CD4-positive, CD25-positive, alpha-beta regulatory T cell (primary cell): ENCODE measurements around the gene JAM3. TPM values are rescaled to one million over a fixed set of nuclear protein-coding genes. Genes with fewer than 3 reads are reported as not detected.
A peak's percentile ranks its signal among the peaks of the same experiment; 100 is the strongest.

ENCODE experiments used
- ATAC-seq, 2 donors: fragments of 150-1000 bp; cut with Tn5 transposase; one replicate each; pipeline ENCODE4 v1.10.0; 2021; ENCODE audit warnings: low read depth in 2 of 2, moderate number of reproducible peaks in 2 of 2, moderate library complexity in 1 of 2
- DNase-seq, 3 donors: peaks; one replicate each; pipeline versions ENCODE4 v3.0.0 to v3.0.0-alpha.2; 2012 to 2022; ENCODE audit warnings: mixed read lengths in 1 of 3
- H3K27ac ChIP-seq: one replicate; pipeline ENCODE4 v1.7.0; 2013; ENCODE audit warnings: mild to moderate bottlenecking, low read length; ENCODE audit not compliant: insufficient read depth, poor library complexity, severe bottlenecking
- H3K27me3 ChIP-seq: one replicate; pipeline ENCODE4 v1.7.0; 2013; ENCODE audit warnings: low read length; ENCODE audit not compliant: control insufficient read depth, insufficient read depth
- H3K36me3 ChIP-seq: one replicate; pipeline ENCODE4 v1.7.0; 2013; ENCODE audit warnings: mild to moderate bottlenecking, low read length, moderate library complexity; ENCODE audit not compliant: control insufficient read depth, insufficient read depth
- H3K4me1 ChIP-seq: 2 replicates; pipeline ENCODE4 v1.7.0; 2013; ENCODE audit warnings: mild to moderate bottlenecking, low read length; ENCODE audit not compliant: insufficient read depth, control insufficient read depth, poor library complexity, severe bottlenecking
- H3K4me3 ChIP-seq: one replicate; pipeline ENCODE4 v1.7.0; 2013; ENCODE audit warnings: low read depth, mild to moderate bottlenecking, low read length, moderate library complexity
- H3K9me3 ChIP-seq, 2 experiments: 1 replicate in 1 of 2; 2 replicates in 1 of 2; pipeline ENCODE4 v1.7.0; 2013; ENCODE audit warnings: low read length in 2 of 2, mild to moderate bottlenecking in 1 of 2, moderate library complexity in 1 of 2; ENCODE audit not compliant: control insufficient read depth in 2 of 2
- H3K27ac Mint-ChIP-seq, 3 donors: one replicate each; pipeline ENCODE4 v1.8.0; 2020 to 2022; ENCODE audit warnings: mild to moderate bottlenecking in 3 of 3, mixed read lengths in 3 of 3, moderate library complexity in 2 of 3
- H3K27me3 Mint-ChIP-seq: one replicate; pipeline ENCODE4 v1.8.0; 2022; ENCODE audit warnings: mild to moderate bottlenecking, mixed read lengths
- H3K36me3 Mint-ChIP-seq: one replicate; pipeline ENCODE4 v1.8.0; 2020; ENCODE audit warnings: mixed read lengths
- H3K4me1 Mint-ChIP-seq, 4 donors: one replicate each; pipeline ENCODE4 v1.8.0; 2020 to 2022; ENCODE audit warnings: mixed read lengths in 4 of 4, mild to moderate bottlenecking in 1 of 4
- H3K4me3 Mint-ChIP-seq, 4 donors: one replicate each; pipeline ENCODE4 v1.8.0; 2020 to 2022; ENCODE audit warnings: mild to moderate bottlenecking in 4 of 4, mixed read lengths in 4 of 4, moderate library complexity in 3 of 4
- H3K9me3 Mint-ChIP-seq, 7 donors: one replicate each; pipeline ENCODE4 v1.8.0; 2020 to 2022; ENCODE audit warnings: mixed read lengths in 7 of 7, mild to moderate bottlenecking in 3 of 7, moderate library complexity in 2 of 7
- polyA plus RNA-seq, 4 donors: library from polyadenylated mRNA; unstranded; fragments of 300-500 nt; fragmentation: Illumina TruSeq; gene quantifications; one replicate each; pipeline ENCODE4 v1.2.3, GENCODE V29; 2021
- total RNA-seq: library from RNA; stranded (reverse); gene quantifications from one replicate; pipeline ENCODE4 v1.2.3, GENCODE V29; 2022

The JAM3 gene
- total and polyA plus RNA-seq, 5 donors from 2014 or later, result 3.1 to 5.5 (median 3.3) TPM

- Mint-ChIP-seq H3K4me3 (no peak overlapping the region), H3K27me3 (peaks cover 19% of the 10 kb centered on the region), H3K4me1 (peaks cover 0 to 17% (median 0%) of the 10 kb centered on the region in 4 donors), H3K27ac (no peak overlapping the region), H3K36me3 (no peaks in the 10 kb centered on the region), H3K9me3 (peaks cover 0 to 2% (median 0%) of the 10 kb centered on the region in 7 donors)
- no peaks in the 10 kb centered on the region for H3K36me3 ChIP-seq
- no peak overlapping the region for H3K27ac ChIP-seq
- no peaks in the 10 kb centered on the region for H3K27me3 ChIP-seq
- H3K4me3 ChIP-seq, result no peak overlapping the region
- DNase-seq (no peak), ATAC-seq (no peak)
- H3K9me3 ChIP-seq, result no peaks in the 10 kb centered on the region
- H3K4me1 ChIP-seq, result peaks cover 6% of the 10 kb centered on the region
Measured at GRCh38 chr11:134046681-134047449, 22.0 kb upstream of the JAM3 start.

- no peak for DNase-seq
- H3K9me3 Mint-ChIP-seq, result peaks cover 0 to 2% (median 0%) of the 10 kb centered on the region in 7 donors
- H3K9me3 ChIP-seq, result no peaks in the 10 kb centered on the region
- no peaks in the 10 kb centered on the region for H3K36me3 Mint-ChIP-seq
- no peak overlapping the region for H3K4me3 ChIP-seq
- peaks cover 19% of the 10 kb centered on the region for H3K27me3 Mint-ChIP-seq
- H3K27me3 ChIP-seq, result no peaks in the 10 kb centered on the region
- no peaks in the 10 kb centered on the region for H3K36me3 ChIP-seq
- H3K27ac Mint-ChIP-seq, result no peak overlapping the region
- no peak overlapping the region for H3K27ac ChIP-seq
- H3K4me3 Mint-ChIP-seq, result no peak overlapping the region
- ATAC-seq, result no peak
- H3K4me1 ChIP-seq, result peaks cover 6% of the 10 kb centered on the region
- peaks cover 0 to 17% (median 0%) of the 10 kb centered on the region in 4 donors for H3K4me1 Mint-ChIP-seq
Measured at GRCh38 chr11:134047586-134047999, 21.3 kb upstream of the JAM3 start.

GRCh38 chr11:134048028-134048427 is 20.8 kb upstream of the JAM3 start:
- Histone ChIP-seq H3K27me3 (no peaks in the 10 kb centered on the region), H3K4me1 (peaks cover 6% of the 10 kb centered on the region), H3K36me3 (no peaks in the 10 kb centered on the region), H3K4me3 (no peak overlapping the region), H3K9me3 (no peaks in the 10 kb centered on the region), H3K27ac (no peak overlapping the region)
- DNase-seq (no peak), ATAC-seq (no peak)
- Mint-ChIP-seq H3K27ac (no peak overlapping the region), H3K36me3 (no peaks in the 10 kb centered on the region), H3K27me3 (peaks cover 19% of the 10 kb centered on the region), H3K4me1 (peaks cover 0 to 17% (median 0%) of the 10 kb centered on the region in 4 donors), H3K9me3 (peaks cover 0 to 2% (median 0%) of the 10 kb centered on the region in 7 donors), H3K4me3 (no peak overlapping the region)

DNA sequence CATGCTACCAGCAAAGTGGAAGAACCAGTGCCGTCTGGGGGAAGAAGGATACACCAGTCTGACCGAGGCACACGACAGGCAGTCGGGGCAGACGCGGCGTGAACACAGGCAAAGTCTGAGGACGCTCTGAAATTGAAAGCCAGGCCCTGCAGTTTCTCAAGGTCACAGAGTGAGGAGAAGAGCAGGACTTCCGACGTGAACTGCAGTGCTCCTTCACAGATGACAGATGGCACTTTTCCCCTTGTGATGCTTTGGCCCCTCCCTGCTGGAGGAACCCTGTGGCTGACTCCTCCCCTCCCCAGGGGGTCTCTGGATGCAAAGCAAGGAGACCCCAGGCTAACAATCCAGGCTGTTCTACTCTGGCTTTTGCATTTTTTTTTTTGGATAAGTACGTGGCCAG is 19.6 kb upstream of the JAM3 start:
- no peaks in the 10 kb centered on the region for H3K27me3 ChIP-seq
- Mint-ChIP-seq H3K27ac (no peak overlapping the region), H3K36me3 (no peaks in the 10 kb centered on the region), H3K27me3 (peaks cover 19% of the 10 kb centered on the region), H3K4me3 (no peak overlapping the region), H3K4me1 (peaks cover 0 to 17% (median 0%) of the 10 kb centered on the region in 4 donors), H3K9me3 (no peaks in the 10 kb centered on the region)
- no peaks in the 10 kb centered on the region for H3K9me3 ChIP-seq
- no peaks in the 10 kb centered on the region for H3K36me3 ChIP-seq
- no peak for DNase-seq
- no peak overlapping the region for H3K27ac ChIP-seq
- H3K4me1 ChIP-seq, result peaks cover 6% of the 10 kb centered on the region
- H3K4me3 ChIP-seq, result no peak overlapping the region
- ATAC-seq, result no peak

GRCh38 chr11:134050541-134051383 is 18.1 kb upstream of the JAM3 start:
- Mint-ChIP-seq H3K27me3 (peaks cover 22% of the 10 kb centered on the region), H3K4me1 (peaks cover 0 to 11% (median 0%) of the 10 kb centered on the region in 4 donors), H3K9me3 (peaks cover 0 to 1% (median 0%) of the 10 kb centered on the region in 7 donors), H3K36me3 (no peaks in the 10 kb centered on the region), H3K4me3 (peak overlapping the region in 1 of 4 donors; percentile 32), H3K27ac (peak overlapping the region in 1 of 3 donors; percentile 26)
- Histone ChIP-seq H3K36me3 (no peaks in the 10 kb centered on the region), H3K27ac (no peak overlapping the region), H3K4me3 (no peak overlapping the region), H3K27me3 (no peaks in the 10 kb centered on the region), H3K4me1 (peaks cover 6% of the 10 kb centered on the region), H3K9me3 (no peaks in the 10 kb centered on the region)
- peak; percentile 85 to 87 for ATAC-seq
- DNase-seq, result peak; percentile 64 to 73 (median 70)

- peaks cover 37% of the 10 kb centered on the region for H3K27me3 Mint-ChIP-seq
- Histone ChIP-seq H3K27me3 (no peaks in the 10 kb centered on the region), H3K4me3 (no peak overlapping the region), H3K27ac (no peak overlapping the region), H3K4me1 (peaks cover 6% of the 10 kb centered on the region), H3K36me3 (no peaks in the 10 kb centered on the region), H3K9me3 (no peaks in the 10 kb centered on the region)
- H3K36me3 Mint-ChIP-seq, result no peaks in the 10 kb centered on the region
- no peak overlapping the region for H3K27ac Mint-ChIP-seq
- peaks cover 0 to 1% (median 0%) of the 10 kb centered on the region in 7 donors for H3K9me3 Mint-ChIP-seq
- DNase-seq, result no peak
- no peak for ATAC-seq
- peaks cover 0 to 6% (median 2%) of the 10 kb centered on the region in 4 donors for H3K4me1 Mint-ChIP-seq
- no peak overlapping the region for H3K4me3 Mint-ChIP-seq
Measured at GRCh38 chr11:134052395-134052987, 16.4 kb upstream of the JAM3 start.

DNA sequence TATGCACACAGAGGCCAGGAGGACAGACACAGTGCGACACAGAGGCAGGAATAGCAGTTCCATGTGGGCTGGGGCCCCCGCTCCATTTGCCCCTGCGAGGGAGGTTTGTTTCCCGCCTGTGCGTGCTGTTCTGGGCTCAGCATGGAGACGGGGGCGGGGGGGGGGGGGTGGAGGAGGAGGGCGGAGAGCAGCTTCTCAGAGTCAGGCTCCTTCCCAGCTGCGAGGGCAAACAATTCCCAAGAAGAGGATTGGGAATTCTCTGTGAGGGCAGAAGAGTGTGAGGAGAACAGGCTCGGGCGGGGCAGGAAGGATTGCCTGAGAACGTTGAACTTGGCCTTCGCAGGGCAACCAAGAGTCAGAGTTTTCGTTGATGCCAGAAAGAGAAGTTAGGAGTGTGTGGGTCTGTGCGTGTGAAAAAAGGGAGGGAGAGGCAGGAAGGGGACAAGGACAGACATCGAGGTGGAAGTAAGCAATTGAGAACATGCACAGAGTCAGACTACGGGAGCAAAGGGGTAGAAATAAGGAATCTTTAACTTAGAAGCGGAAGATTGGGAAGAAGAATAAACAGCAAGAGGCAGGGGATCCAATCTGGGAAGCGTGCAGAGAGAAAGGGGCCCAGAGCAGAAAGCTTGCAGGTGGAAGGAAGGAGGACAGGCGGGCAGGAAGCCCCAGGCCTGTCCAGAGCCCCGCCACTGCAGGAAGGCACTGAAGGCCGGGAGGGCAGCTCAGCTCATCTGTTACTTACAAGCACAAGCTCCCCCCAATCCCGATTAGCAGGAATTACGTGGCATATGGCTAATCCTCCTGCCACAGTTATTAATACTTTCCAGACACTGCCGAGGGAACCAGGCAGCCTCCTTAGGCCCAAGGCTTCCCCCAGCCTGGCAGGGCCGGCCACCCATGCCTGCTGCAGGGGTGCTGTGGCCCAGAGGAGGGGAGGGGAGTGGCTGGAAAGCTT is 15.6 kb upstream of the JAM3 start:
- Mint-ChIP-seq H3K27ac (no peak overlapping the region), H3K36me3 (no peaks in the 10 kb centered on the region), H3K27me3 (peaks cover 44% of the 10 kb centered on the region), H3K4me1 (peaks cover 3 to 11% (median 5%) of the 10 kb centered on the region in 4 donors), H3K9me3 (peaks cover 0 to 3% (median 0%) of the 10 kb centered on the region in 7 donors), H3K4me3 (no peak overlapping the region)
- no peak for ATAC-seq
- Histone ChIP-seq H3K9me3 (no peaks in the 10 kb centered on the region), H3K4me3 (no peak overlapping the region), H3K36me3 (no peaks in the 10 kb centered on the region), H3K27me3 (no peaks in the 10 kb centered on the region), H3K4me1 (peaks cover 6% of the 10 kb centered on the region), H3K27ac (no peak overlapping the region)
- no peak for DNase-seq
